Suppressor macrophage (primary cell): ENCODE data around the gene AGPAT1.
"Not testable (repeated sequence)": the region's sequence is repeated elsewhere in the genome, so short reads cannot be mapped to it uniquely, and the experiment has no call there.

Experiments
- DNase-seq, 4 experiments: peaks; one replicate each; pipeline ENCODE4 v3.0.0-alpha.2; 2020 to 2022

Gene AGPAT1

GRCh38 chr6:32148289-32149091, 27.4 kb downstream of the AGPAT1 start:
- DNase-seq, result peak; percentile 82 to 87 (median 82)

GRCh38 chr6:32147401-32148132, 28.3 kb downstream of the AGPAT1 start:
- peak in 1 of 4 experiments; percentile 21 for DNase-seq

GRCh38 chr6:32146687-32147086, 29.2 kb downstream of the AGPAT1 start:
- no peak for DNase-seq

GRCh38 chr6:32146287-32146686, 29.6 kb downstream of the AGPAT1 start:
- no peak for DNase-seq

GRCh38 chr6:32144238-32144637, 31.6 kb downstream of the AGPAT1 start:
- not testable (repeated sequence) for DNase-seq

GRCh38 chr6:32140420-32141046, 35.4 kb downstream of the AGPAT1 start:
- no peak for DNase-seq

- DNase-seq, result no peak
Measured at GRCh38 chr6:32139590-32139989, 36.3 kb downstream of the AGPAT1 start.

- DNase-seq, result no peak
Measured at GRCh38 chr6:32137454-32137853, 38.4 kb downstream of the AGPAT1 start.

- no peak for DNase-seq
Measured at GRCh38 chr6:32133786-32134185, 42.1 kb downstream of the AGPAT1 start.

- DNase-seq, result no peak
Measured at GRCh38 chr6:32132110-32132509, 43.8 kb downstream of the AGPAT1 start.

GRCh38 chr6:32131439-32131948, 44.4 kb downstream of the AGPAT1 start:
- DNase-seq, result no peak

- DNase-seq, result no peak
Measured at GRCh38 chr6:32129297-32130088, 46.4 kb downstream of the AGPAT1 start.

GRCh38 chr6:32128751-32129296, 47.1 kb downstream of the AGPAT1 start:
- DNase-seq, result no peak

- DNase-seq, result peak; percentile 99 to 100 (median 100)
Measured at GRCh38 chr6:32127717-32128592, 47.9 kb downstream of the AGPAT1 start, which contains the start of gene ATF6B. ATF6B (minus strand) TSS chr6:32128246; CDS start chr6:32128207, 39 bp downstream.

- no peak for DNase-seq
Measured at GRCh38 chr6:32127409-32127716, 48.5 kb downstream of the AGPAT1 start.

GRCh38 chr6:32126880-32127279, 49.0 kb downstream of the AGPAT1 start:
- DNase-seq, result no peak

- DNase-seq, result no peak
Measured at GRCh38 chr6:32123681-32124080, 52.2 kb downstream of the AGPAT1 start.

- no peak for DNase-seq
Measured at GRCh38 chr6:32120573-32121059, 55.3 kb downstream of the AGPAT1 start.

- peak; percentile 84 to 91 (median 88) for DNase-seq
Measured at GRCh38 chr6:32118782-32119628, 56.9 kb downstream of the AGPAT1 start.
